Upper lobe of right lung (tissue), 1 donor: ENCODE data around the gene ZNF586. TPM values are rescaled to one million over a fixed set of nuclear protein-coding genes. Genes with fewer than 3 reads are reported as not detected.
"Not testable (repeated sequence)": the region's sequence is repeated elsewhere in the genome, so short reads cannot be mapped to it uniquely, and the experiment has no call there.

Experiments used
- ATAC-seq: fragments of 200-7000 bp; cut with Tn5 transposase; one replicate; pipeline ENCODE4 v1.9.1; 2020; ENCODE audit warnings: mild to moderate bottlenecking, moderate library complexity
- DNase-seq: peaks from one replicate; pipeline ENCODE4 v3.0.0-alpha.2; 2020
- H3K27ac ChIP-seq: fragments of 200-600 bp; one replicate; pipeline ENCODE4 v1.8.0; 2022
- H3K27me3 ChIP-seq: fragments of 200-600 bp; one replicate; pipeline ENCODE4 v1.8.0; 2022; ENCODE audit warnings: mild to moderate bottlenecking
- H3K36me3 ChIP-seq: fragments of 200-600 bp; one replicate; pipeline ENCODE4 v1.8.0; 2022
- H3K4me1 ChIP-seq: fragments of 200-600 bp; one replicate; pipeline ENCODE4 v1.8.0; 2022
- H3K4me3 ChIP-seq: fragments of 200-600 bp; one replicate; pipeline ENCODE4 v1.8.0; 2022; ENCODE audit warnings: mild to moderate bottlenecking
- H3K9me3 ChIP-seq: fragments of 200-600 bp; one replicate; pipeline ENCODE4 v1.8.0; 2022
- intact Hi-C: fragments of 100-400 bp; cut with DNase I; formaldehyde crosslinking; loops from one replicate; pipeline ENCODE4 v1.11.0; 2022
- total RNA-seq: library from RNA; stranded (reverse); fragmentation: NEBNext Ultra II Directional; extraction: Animal tissue kit (Norgen Biotek cat#: 25700); gene quantifications from one replicate; pipeline ENCODE4 v1.2.1, GENCODE V29; 2021
- TF ChIP-seq, protein P1 (sequence below): fragments of 200-600 bp; IDR thresholded peaks from one replicate; pipeline ENCODE4 v1.8.0; 2022; ENCODE audit warnings: antibody characterized with exemption
- donor health status: DM: no; HTN: yes; CAD: no; lungs with severe emphysema.

Gene ZNF586
- total RNA-seq, 1 donor from 2014 or later, result 18.5 TPM

DNA sequence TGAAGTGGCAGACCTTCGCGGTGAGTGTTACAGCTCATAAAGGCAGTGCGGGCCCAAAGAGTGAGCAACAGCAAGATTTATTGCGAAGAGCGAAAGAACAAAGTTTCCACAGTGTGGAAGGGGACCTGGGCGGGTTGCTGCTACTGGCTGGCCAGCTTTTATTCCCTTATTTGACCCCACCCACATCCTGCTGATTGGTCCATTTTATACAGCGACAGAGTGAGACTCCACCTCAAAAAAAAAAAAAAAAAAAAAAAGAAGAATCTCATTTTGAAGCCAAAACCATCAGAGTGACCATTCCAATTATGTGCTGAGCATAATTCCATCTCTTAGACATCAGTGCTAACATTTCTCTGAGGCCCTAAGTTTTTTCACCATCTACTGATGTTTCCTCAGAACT, 47.2 kb downstream of the ZNF586 start:
- no peaks in the 10 kb centered on the region for H3K36me3 ChIP-seq
- H3K27ac ChIP-seq, result no peak overlapping the region
- no peaks in the 10 kb centered on the region for H3K9me3 ChIP-seq
- H3K27me3 ChIP-seq, result no peaks in the 10 kb centered on the region
- intact Hi-C loops, result no loop called here
- TF ChIP-seq, protein P1, sequence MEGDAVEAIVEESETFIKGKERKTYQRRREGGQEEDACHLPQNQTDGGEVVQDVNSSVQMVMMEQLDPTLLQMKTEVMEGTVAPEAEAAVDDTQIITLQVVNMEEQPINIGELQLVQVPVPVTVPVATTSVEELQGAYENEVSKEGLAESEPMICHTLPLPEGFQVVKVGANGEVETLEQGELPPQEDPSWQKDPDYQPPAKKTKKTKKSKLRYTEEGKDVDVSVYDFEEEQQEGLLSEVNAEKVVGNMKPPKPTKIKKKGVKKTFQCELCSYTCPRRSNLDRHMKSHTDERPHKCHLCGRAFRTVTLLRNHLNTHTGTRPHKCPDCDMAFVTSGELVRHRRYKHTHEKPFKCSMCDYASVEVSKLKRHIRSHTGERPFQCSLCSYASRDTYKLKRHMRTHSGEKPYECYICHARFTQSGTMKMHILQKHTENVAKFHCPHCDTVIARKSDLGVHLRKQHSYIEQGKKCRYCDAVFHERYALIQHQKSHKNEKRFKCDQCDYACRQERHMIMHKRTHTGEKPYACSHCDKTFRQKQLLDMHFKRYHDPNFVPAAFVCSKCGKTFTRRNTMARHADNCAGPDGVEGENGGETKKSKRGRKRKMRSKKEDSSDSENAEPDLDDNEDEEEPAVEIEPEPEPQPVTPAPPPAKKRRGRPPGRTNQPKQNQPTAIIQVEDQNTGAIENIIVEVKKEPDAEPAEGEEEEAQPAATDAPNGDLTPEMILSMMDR, result no peak
- ATAC-seq (no peak), DNase-seq (no peak)
- no peak overlapping the region for H3K4me3 ChIP-seq
- H3K4me1 ChIP-seq, result peaks cover 23% of the 10 kb centered on the region

GRCh38 chr19:57817976-57818375, 48.5 kb downstream of the ZNF586 start:
- Histone ChIP-seq H3K27me3 (no peaks in the 10 kb centered on the region), H3K4me3 (no peak overlapping the region), H3K27ac (no peak overlapping the region), H3K4me1 (peaks cover 17% of the 10 kb centered on the region), H3K9me3 (no peaks in the 10 kb centered on the region), H3K36me3 (no peaks in the 10 kb centered on the region)
- intact Hi-C loops, result no loop called here
- TF ChIP-seq, protein P1, result no peak
- DNase-seq (no peak), ATAC-seq (no peak)

DNA sequence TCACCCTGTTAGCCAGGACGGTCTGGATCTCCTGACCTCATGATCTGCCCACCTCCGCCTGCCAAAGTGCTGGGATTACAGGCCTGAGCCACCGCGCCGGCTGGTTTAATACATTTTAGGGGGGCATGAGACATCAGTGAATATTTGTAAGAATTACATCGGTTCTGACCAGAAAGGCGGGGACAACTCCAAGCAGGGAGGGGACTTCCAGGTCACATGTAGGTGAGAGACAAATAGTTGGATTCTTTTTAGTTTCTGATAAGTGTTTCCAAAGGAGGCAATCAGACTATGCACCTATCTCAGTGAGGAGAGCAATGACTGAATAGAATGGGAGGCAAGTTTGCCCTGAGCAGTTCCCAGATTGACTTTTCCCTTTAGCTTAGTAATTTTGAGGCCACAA, 48.9 kb downstream of the ZNF586 start:
- no peak overlapping the region for H3K27ac ChIP-seq
- TF ChIP-seq, protein P1, result no peak
- H3K27me3 ChIP-seq, result no peaks in the 10 kb centered on the region
- H3K4me1 ChIP-seq, result peaks cover 15% of the 10 kb centered on the region
- no peaks in the 10 kb centered on the region for H3K36me3 ChIP-seq
- intact Hi-C loops, result no loop called here
- ATAC-seq (no peak), DNase-seq (no peak)
- no peaks in the 10 kb centered on the region for H3K9me3 ChIP-seq
- no peak overlapping the region for H3K4me3 ChIP-seq

DNA sequence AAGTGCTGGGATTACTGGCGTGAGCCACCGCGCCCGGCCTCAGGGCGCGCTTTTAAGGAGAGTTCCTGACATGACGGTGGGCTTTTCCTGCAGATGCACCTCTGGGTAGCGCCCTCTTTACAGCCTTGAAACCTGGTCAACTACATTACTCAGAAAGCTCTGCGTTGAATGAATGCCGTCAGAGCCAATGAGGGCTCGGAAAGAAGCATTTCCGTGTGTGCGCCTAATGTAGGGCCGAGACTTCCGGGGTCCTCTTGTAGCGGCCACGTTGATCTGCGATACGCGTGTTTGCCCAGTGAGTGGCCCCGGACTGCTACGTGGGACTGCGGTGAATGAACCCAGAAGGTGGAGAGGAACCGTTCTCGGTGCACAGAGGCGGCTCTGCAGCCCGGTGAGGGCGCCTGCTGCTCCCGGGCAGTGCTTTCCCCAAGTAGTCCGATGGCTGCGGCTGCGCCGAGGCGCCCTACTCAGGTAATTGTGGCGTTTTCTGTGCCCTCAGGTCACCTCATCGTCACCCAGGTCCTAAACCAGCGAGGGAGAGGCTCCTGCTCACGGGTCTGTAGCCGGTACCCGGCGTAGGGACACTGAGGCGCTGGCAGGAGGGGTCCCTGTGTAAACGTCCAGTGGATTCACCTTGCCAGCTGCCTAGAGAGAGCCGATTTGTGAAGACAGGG, 50.1 kb downstream of the ZNF586 start:
- intact Hi-C loops, result no loop called here
- peak; percentile 88 for DNase-seq

DNA sequence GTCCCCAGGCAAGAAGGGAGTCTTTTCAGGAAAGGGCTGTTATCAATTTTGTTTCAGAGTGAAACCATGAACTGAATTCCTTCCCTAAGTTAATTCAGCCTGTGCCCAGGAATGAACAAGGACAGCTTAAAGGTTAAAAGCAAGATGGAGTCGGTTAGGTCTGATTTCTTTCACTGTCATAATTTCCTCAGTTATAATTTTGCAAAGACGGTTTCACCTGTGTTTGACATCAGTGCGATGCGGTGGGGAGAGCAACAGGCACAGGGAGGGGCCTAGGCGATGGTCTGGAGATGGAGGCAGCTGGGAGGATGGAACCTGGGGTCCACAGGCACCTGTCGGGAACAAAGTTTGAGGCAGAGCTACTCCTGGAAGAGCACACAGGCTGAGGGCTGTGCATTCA, 51.1 kb downstream of the ZNF586 start:
- TF ChIP-seq, protein P1, result no peak
- Histone ChIP-seq H3K27me3 (no peaks in the 10 kb centered on the region), H3K36me3 (no peaks in the 10 kb centered on the region), H3K4me3 (peak overlapping the region; percentile 78), H3K4me1 (peaks cover 7% of the 10 kb centered on the region), H3K9me3 (no peaks in the 10 kb centered on the region), H3K27ac (no peak overlapping the region)
- ATAC-seq, result no peak
- DNase-seq, result no peak
- intact Hi-C loops, result no loop called here

More for the DNA sequence above, 50.1 kb downstream of the ZNF586 start:
- TF ChIP-seq, protein P1, result no peak
- no peaks in the 10 kb centered on the region for H3K36me3 ChIP-seq
- ATAC-seq, result peak; percentile 91
- H3K27ac ChIP-seq, result peak overlapping the region; percentile 88
- no peaks in the 10 kb centered on the region for H3K27me3 ChIP-seq
- H3K4me3 ChIP-seq, result peak overlapping the region; percentile 78
- H3K4me1 ChIP-seq, result peaks cover 12% of the 10 kb centered on the region
- H3K9me3 ChIP-seq, result no peaks in the 10 kb centered on the region

DNA sequence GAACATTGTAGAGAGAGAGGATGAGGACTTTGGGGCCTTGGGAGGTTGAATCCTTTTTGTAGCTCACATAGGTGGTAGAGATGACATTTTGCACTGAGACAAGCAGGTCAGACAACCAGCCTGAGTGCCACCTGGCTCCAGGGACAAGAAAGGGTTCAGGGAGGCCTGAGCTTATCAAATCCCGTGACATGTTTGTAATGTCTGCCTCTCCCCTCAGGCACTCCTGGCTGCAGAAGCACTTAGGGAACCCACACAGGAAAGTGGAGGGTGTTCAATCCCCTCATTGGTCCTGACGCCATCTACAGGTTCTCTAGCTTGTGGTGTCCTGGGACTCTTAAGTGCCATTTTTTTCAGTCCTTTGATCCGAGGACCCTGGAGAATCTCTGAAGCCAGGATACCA, 51.6 kb downstream of the ZNF586 start:
- DNase-seq, H3K27ac ChIP-seq, H3K4me1 ChIP-seq, ATAC-seq, H3K27me3 ChIP-seq, H3K4me3 ChIP-seq, H3K36me3 ChIP-seq, intact Hi-C loops, H3K9me3 ChIP-seq: not testable (repeated sequence)

- not testable (repeated sequence) for DNase-seq, ATAC-seq
Observed at GRCh38 chr19:57821501-57821900, 52.0 kb downstream of the ZNF586 start.

DNA sequence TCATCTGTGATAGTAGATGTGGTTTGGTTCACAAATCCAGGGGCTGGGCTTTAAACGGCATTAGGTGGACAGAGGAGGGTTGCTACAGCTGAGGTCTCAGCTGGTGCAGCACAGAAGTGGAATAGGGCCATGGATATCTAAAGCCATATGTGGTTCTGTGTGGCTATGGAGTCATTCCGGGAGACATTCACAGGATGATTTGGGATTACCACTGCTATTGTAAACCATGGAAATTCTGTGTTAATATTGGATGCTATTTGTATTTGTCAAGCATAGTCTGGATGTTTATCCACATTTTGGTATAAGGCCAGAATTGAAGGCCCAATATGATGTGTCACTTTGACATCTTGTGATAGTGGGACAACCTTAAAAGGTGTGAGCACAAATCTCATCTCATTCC, 53.7 kb downstream of the ZNF586 start:
- DNase-seq, H3K27ac ChIP-seq, H3K27me3 ChIP-seq, H3K9me3 ChIP-seq, ATAC-seq, H3K4me1 ChIP-seq, H3K4me3 ChIP-seq, intact Hi-C loops, H3K36me3 ChIP-seq: not testable (repeated sequence)

More at GRCh38 chr19:57821501-57821900, 52.0 kb downstream of the ZNF586 start:
- H3K4me1 ChIP-seq, H3K27me3 ChIP-seq, H3K9me3 ChIP-seq, H3K36me3 ChIP-seq, H3K27ac ChIP-seq, H3K4me3 ChIP-seq, intact Hi-C loops: not testable (repeated sequence)

- intact Hi-C loops, H3K36me3 ChIP-seq, H3K4me1 ChIP-seq, H3K9me3 ChIP-seq, DNase-seq, H3K27me3 ChIP-seq, ATAC-seq, H3K27ac ChIP-seq, H3K4me3 ChIP-seq: not testable (repeated sequence)
Observed at GRCh38 chr19:57823608-57824007, 54.1 kb downstream of the ZNF586 start.
